Effector memory CD8-positive, alpha-beta T cell (primary cell): ENCODE measurements around the gene RLN3.

Experiments used
- ATAC-seq: fragments of 150-1000 bp; cut with Tn5 transposase; replicated peaks from 2 replicates; pipeline ENCODE4 v1.10.0; 2021; ENCODE audit warnings: mild to moderate bottlenecking, moderate library complexity
- DNase-seq, 3 experiments: peaks; one replicate each; pipeline ENCODE4 v3.0.0; 2021
- H3K27ac Mint-ChIP-seq, 2 donors: one replicate each; pipeline ENCODE4 v1.8.0; 2022; ENCODE audit warnings: mild to moderate bottlenecking in 2 of 2, mixed read lengths in 2 of 2, moderate library complexity in 2 of 2
- H3K27me3 Mint-ChIP-seq, 2 donors: one replicate each; pipeline ENCODE4 v1.8.0; 2022; ENCODE audit warnings: mixed read lengths in 2 of 2
- H3K36me3 Mint-ChIP-seq: one replicate; pipeline ENCODE4 v1.8.0; 2022; ENCODE audit warnings: mild to moderate bottlenecking, moderate library complexity, mixed read lengths; ENCODE audit not compliant: insufficient read depth
- H3K4me1 Mint-ChIP-seq, 2 donors: one replicate each; pipeline ENCODE4 v1.8.0; 2022; ENCODE audit warnings: low read depth in 2 of 2, mixed read lengths in 2 of 2
- H3K4me3 Mint-ChIP-seq, 2 donors: one replicate each; pipeline ENCODE4 v1.8.0; 2022; ENCODE audit warnings: mild to moderate bottlenecking in 2 of 2, mixed read lengths in 2 of 2, moderate library complexity in 2 of 2
- H3K9me3 Mint-ChIP-seq, 2 donors: one replicate each; pipeline ENCODE4 v1.8.0; 2022; ENCODE audit warnings: mixed read lengths in 2 of 2

The RLN3 gene

DNA sequence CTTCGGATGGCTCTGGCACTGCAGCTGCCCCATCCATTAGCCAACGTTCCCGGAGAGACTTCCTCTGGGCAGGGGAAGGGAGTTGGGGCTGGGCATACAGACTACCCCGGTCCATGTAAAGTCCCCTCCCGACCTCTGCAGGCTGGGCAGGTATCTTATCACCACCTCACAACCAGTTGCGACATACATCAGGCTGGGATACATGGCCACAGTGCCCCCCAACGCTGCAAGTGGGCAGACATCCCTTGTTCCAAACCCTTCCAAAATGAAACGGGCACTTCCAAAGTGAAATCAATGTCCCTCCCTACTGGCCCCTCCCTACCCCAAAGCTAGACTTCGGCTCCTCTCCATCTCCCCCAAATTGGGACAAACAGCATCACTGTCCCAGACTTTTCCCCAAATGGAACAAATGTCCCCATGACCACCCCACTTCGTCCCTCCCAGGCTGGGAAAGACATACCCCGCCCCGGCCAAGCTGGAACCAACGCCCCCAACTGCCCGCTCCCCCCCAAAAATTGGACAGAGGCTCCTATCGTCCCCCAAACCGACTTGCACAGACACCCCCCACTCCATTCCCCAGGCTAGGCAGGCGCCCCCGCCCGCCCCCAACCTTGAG lies 28.9 kb downstream of the RLN3 start:
- Mint-ChIP-seq H3K27me3 (peaks cover 25 to 42% of the 10 kb centered on the region in 2 donors), H3K36me3 (peaks cover 19% of the 10 kb centered on the region), H3K9me3 (no peaks in the 10 kb centered on the region), H3K27ac (no peak overlapping the region), H3K4me3 (peak overlapping the region; percentile 40 to 77), H3K4me1 (peaks cover 19 to 20% of the 10 kb centered on the region in 2 donors)
- no peak for ATAC-seq
- DNase-seq = no peak

DNA sequence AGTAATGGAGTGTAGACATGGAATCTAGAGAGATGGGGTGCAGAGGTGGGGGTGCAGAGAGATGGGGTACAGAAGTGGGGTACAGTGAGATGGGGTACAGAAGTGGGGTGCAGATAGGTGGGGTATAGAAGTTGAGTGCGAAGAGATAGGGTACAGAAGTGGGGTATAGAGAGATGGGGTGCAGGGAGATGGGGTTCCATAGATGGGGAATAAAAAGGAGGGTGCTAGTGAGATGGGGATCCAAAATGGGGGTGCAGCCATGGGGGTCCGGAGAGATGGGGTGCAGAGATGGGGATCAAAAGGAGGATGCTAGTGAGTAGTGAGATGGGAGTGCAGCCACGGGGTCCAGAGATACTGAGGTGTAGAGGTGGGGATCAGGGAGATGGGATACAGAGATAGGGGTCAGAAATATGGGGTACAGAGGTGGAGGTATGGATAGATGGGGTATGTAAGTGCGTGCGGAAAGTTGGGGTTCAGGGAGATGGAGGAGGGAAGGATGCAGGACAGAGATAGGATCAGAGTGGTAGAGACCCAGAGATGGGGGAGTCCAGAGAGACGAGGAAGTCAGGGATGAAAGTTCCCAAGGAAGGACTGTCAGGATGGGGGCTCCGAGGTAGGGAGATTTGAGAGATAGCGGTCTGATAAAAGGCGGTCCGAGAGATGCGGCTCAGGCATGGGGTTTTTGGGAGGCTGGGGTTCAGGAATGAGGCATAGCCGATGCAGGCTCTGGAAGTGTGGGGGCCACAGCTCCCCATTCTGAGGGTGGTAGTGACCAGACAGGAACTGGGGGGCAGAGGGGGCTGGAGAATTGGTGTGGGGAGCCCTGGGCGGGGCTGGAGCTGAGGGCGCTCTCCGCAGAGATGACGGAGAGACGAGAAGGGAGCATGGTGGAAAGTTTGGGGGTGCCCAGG lies 30.5 kb downstream of the RLN3 start:
- H3K4me3 Mint-ChIP-seq = peak overlapping the region; percentile 74 to 77
- H3K4me1 Mint-ChIP-seq = peaks cover 16 to 20% of the 10 kb centered on the region in 2 donors
- no peak for ATAC-seq
- peaks cover 5% of the 10 kb centered on the region for H3K36me3 Mint-ChIP-seq
- H3K9me3 Mint-ChIP-seq = no peaks in the 10 kb centered on the region
- DNase-seq = no peak
- peaks cover 25 to 45% of the 10 kb centered on the region in 2 donors for H3K27me3 Mint-ChIP-seq
- no peak overlapping the region for H3K27ac Mint-ChIP-seq

DNA sequence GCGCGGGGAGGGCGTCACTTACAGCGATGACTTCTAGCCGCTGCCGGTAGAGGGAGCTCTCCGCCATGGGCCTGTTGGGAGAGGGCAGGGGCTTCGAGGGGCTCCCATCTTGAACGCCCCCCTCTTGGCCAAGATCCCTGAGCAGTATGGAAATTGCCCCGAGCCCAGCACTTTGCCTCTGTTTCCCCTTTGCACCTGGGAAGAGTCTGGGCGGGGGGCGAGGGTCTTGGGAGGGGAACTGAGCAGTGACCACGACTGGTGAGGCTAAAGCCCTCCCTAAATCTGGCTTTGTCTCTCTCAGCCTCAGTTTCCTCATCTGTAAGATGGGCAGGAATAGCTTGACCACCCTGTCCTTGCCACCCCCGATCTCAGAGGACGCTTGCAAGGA lies 31.1 kb downstream of the RLN3 start:
- ATAC-seq = peak; percentile 60
- peaks cover 16 to 18% of the 10 kb centered on the region in 2 donors for H3K4me1 Mint-ChIP-seq
- peaks cover 3% of the 10 kb centered on the region for H3K36me3 Mint-ChIP-seq
- peak overlapping the region; percentile 74 to 77 for H3K4me3 Mint-ChIP-seq
- DNase-seq = peak; percentile 51 to 53 (median 52)
- H3K27me3 Mint-ChIP-seq = peaks cover 25 to 45% of the 10 kb centered on the region in 2 donors
- no peak overlapping the region for H3K27ac Mint-ChIP-seq
- no peaks in the 10 kb centered on the region for H3K9me3 Mint-ChIP-seq

DNA sequence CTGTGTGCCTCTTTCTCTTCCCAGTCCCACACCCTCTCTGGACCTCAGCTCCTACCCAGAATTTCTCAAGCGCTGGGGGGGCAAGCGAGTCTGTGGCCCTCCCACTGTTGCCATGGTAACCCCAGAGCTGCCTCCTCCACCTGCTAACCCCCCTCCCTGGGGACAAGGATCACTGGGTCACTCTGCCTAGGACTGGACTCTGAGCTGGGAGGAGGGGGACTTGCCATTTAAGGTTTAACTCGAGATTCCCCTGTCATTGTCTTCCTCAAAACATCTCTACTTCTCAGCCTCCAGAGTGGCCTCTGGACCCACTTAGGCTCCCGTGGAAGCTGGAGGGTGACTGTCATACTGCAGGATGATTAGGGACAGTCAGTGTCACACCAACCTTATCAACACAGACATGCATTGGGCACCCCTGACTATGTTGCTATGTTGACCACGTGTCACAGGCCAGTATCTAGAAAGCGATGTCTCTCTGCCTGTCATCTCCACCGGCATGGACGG lies 31.8 kb downstream of the RLN3 start:
- Mint-ChIP-seq H3K4me3 (peak overlapping the region in 1 of 2 donors; percentile 35), H3K27ac (no peak overlapping the region), H3K4me1 (peaks cover 15 to 16% of the 10 kb centered on the region in 2 donors), H3K27me3 (peaks cover 25 to 45% of the 10 kb centered on the region in 2 donors), H3K36me3 (peaks cover 5% of the 10 kb centered on the region), H3K9me3 (no peaks in the 10 kb centered on the region)
- no peak for DNase-seq
- no peak for ATAC-seq

DNA sequence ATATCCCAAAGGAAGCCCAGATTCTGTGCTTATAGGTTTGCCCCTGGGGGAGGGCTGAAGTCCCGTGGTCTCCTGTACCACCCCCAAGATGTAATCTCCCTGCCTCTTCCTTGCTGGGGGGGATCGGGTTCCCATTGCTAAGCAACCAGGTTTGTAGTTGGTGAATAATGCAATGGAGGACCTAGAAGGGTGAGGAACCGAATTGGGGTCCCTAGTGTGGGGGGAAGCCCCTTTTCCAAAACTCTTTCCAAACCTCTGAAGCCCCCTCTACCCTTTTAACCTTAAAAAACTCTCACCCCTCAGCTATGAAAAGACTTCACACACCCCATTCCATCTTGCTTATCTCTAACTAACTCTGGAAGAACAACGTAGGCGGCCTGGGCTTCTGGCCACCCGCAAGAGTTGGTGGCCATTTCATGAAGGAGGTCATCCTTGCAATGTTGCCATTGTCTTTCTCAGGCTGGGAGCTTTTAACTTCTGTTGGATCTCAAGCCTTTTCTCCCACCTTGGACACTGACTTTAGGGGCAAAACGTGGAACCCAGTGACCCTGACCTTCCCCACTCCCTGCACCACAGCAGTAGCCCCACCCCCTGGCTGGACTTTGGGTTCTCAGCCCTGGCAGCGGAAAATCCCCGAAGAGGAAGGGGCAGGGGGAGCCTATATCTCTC lies 33.3 kb downstream of the RLN3 start:
- Mint-ChIP-seq H3K36me3 (peaks cover 5% of the 10 kb centered on the region), H3K27me3 (peaks cover 28 to 47% of the 10 kb centered on the region in 2 donors), H3K9me3 (no peaks in the 10 kb centered on the region), H3K4me1 (peaks cover 15 to 17% of the 10 kb centered on the region in 2 donors), H3K4me3 (no peak overlapping the region), H3K27ac (no peak overlapping the region)
- DNase-seq (no peak), ATAC-seq (no peak)

DNA sequence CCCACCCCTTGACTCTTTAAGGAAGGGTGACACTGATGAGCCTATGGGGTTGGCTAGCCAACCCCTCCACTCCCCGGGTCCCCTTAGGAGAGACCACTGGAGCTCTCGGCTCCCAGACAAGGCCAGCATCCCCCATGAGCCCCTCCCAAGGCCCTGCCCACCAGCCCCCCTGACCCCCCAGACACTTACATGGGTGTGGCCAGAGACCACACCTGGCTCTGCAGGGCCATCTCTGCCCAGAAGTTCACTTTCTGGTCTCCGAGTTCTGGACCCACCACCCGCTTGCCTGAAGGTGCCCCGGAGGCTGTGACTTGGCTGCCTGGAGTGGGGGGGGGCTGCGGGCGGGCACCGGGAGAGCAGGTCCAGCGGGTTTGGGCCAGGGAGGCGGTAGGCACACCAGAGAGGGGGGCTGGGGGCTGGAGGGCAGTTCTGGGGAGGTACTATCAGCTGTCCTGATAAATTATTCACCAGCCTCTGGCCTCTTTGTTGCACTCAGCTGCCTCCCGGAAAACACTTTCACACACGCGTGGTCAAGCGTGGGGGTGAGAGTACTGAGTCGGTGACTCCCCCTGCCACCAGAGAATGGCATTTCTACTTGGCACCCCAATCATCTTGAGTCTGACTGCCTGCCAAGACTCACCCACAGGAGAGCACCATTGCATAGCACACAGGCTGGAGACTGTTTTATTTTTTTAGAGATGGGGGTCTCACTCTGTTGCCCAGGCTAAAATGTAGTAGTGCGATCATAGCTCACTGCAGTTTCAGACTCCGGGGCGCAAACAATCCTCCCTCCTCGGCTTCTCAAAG lies 34.0 kb downstream of the RLN3 start, which contains the start of gene PALM3:
Gene PALM3 (minus strand): TSS at position 326 of the 807 bp plus-strand sequence. CDS start 96 bp downstream, at position 230.
- DNase-seq (no peak), ATAC-seq (no peak)
- peaks cover 15 to 18% of the 10 kb centered on the region in 2 donors for H3K4me1 Mint-ChIP-seq
- H3K27me3 Mint-ChIP-seq = peaks cover 33 to 54% of the 10 kb centered on the region in 2 donors
- no peaks in the 10 kb centered on the region for H3K9me3 Mint-ChIP-seq
- H3K27ac Mint-ChIP-seq = no peak within 1 kb of the TSS
- H3K36me3 Mint-ChIP-seq = peaks cover 5% of the 10 kb centered on the region
- no peak within 1 kb of the TSS for H3K4me3 Mint-ChIP-seq

DNA sequence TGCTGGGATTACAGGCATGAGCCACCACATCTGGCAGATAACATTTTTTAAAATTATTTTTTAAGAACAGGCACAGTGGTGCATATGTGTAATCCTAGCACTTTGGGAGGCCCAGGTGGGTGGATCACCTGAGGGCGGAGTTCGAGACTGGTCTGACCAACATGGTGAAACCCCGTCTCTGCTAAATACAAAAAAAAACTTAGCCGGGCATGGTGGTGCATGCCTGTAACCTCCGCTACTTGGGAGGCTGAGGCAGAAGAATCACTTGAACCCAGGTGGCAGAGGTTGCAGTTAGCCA lies 34.6 kb downstream of the RLN3 start:
- ATAC-seq (no peak), DNase-seq (no peak)
- peaks cover 33 to 53% of the 10 kb centered on the region in 2 donors for H3K27me3 Mint-ChIP-seq
- H3K9me3 Mint-ChIP-seq = no peaks in the 10 kb centered on the region
- no peak overlapping the region for H3K27ac Mint-ChIP-seq
- peaks cover 15 to 18% of the 10 kb centered on the region in 2 donors for H3K4me1 Mint-ChIP-seq
- no peak overlapping the region for H3K4me3 Mint-ChIP-seq
- H3K36me3 Mint-ChIP-seq = peaks cover 5% of the 10 kb centered on the region

DNA sequence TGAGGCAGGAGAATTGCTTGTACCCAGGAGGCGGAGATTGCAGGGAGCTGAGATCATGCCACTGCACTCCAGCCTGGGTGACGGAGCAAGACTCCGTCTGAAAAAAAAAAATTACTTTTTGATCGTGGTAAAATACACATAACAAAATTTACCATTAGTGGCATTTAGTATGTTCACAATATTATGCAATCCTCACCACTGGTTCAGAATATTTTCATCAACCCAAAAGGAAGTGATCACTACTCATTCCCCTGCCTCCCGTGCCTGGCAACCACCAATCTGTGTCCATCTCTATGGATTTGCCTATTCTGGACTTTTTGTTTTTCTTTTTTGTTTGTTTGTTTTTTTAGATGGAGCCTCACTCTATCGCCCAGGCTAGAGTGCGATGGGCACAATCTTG lies 35.2 kb downstream of the RLN3 start:
- ATAC-seq = no peak
- Mint-ChIP-seq H3K36me3 (peaks cover 5% of the 10 kb centered on the region), H3K27ac (no peak overlapping the region), H3K4me1 (peaks cover 9 to 14% of the 10 kb centered on the region in 2 donors), H3K4me3 (no peak overlapping the region), H3K9me3 (no peaks in the 10 kb centered on the region), H3K27me3 (peaks cover 28 to 47% of the 10 kb centered on the region in 2 donors)
- no peak for DNase-seq

DNA sequence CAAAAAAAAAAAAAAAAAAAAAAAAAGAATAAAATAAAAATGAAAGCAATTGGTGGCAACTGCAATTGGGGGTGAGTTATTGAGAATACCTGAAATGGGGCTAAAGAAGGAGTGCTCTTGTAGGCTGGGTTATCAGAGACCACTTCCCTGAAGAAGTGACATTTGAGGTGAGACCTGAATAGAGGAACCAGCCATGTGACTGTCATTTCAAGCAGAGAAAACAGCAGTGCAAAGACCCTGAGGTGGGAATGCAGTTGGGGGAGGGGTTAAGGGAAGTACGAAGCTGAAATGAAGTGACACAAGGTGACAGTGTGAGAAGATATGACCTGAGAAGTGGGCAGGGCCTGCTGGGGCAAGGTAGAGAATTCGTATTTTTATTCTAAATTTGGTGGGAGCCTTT lies 38.2 kb downstream of the RLN3 start:
- H3K27ac Mint-ChIP-seq = no peak overlapping the region
- peaks cover 8 to 21% of the 10 kb centered on the region in 2 donors for H3K27me3 Mint-ChIP-seq
- ATAC-seq = no peak
- H3K4me3 Mint-ChIP-seq = no peak overlapping the region
- no peaks in the 10 kb centered on the region for H3K9me3 Mint-ChIP-seq
- H3K36me3 Mint-ChIP-seq = peaks cover 2% of the 10 kb centered on the region
- no peak for DNase-seq
- H3K4me1 Mint-ChIP-seq = peaks cover 0 to 2% of the 10 kb centered on the region in 2 donors

DNA sequence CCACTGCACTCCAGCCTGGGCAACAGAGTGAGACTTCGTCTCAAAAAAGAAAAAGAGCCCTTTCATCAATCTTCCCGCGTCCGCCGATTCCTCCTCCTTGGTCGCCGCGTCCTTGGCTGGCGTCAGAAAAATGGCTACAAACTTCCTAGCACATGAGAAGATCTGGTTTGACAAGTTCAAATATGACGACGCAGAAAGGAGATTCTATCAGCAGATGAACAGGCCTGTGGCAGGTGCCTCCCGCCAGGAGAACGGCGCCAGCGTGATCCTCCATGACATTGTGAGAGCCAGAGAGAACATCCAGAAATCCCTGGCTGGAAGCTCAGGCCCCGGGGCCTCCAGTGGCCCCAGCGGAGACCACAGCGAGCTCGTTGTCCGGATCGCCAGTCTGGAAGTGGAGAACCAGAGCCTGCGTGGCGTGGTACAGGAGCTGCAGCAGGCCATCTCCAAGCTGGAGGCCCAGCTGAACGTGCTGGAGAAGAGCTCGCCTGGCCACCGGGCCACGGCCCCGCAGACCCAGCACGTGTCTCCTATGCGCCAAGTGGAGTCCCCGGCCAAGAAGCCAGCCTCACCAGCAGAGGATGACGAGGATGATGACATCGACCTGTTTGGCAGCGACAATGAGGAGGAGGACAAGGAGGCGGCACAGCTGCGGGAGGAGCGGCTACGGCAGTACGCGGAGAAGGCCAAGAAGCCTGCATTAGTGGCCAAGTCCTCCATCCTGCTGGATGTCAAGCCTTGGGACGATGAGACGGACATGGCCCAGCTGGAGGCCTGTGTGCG lies 42.5 kb downstream of the RLN3 start:
- H3K27ac Mint-ChIP-seq = no peak overlapping the region
- no peaks in the 10 kb centered on the region for H3K9me3 Mint-ChIP-seq
- peaks cover 3% of the 10 kb centered on the region for H3K36me3 Mint-ChIP-seq
- peaks cover 15 to 17% of the 10 kb centered on the region in 2 donors for H3K4me1 Mint-ChIP-seq
- no peak for DNase-seq
- H3K27me3 Mint-ChIP-seq = peaks cover 8 to 11% of the 10 kb centered on the region in 2 donors
- H3K4me3 Mint-ChIP-seq = peak overlapping the region; percentile 4 to 49
- no peak for ATAC-seq

DNA sequence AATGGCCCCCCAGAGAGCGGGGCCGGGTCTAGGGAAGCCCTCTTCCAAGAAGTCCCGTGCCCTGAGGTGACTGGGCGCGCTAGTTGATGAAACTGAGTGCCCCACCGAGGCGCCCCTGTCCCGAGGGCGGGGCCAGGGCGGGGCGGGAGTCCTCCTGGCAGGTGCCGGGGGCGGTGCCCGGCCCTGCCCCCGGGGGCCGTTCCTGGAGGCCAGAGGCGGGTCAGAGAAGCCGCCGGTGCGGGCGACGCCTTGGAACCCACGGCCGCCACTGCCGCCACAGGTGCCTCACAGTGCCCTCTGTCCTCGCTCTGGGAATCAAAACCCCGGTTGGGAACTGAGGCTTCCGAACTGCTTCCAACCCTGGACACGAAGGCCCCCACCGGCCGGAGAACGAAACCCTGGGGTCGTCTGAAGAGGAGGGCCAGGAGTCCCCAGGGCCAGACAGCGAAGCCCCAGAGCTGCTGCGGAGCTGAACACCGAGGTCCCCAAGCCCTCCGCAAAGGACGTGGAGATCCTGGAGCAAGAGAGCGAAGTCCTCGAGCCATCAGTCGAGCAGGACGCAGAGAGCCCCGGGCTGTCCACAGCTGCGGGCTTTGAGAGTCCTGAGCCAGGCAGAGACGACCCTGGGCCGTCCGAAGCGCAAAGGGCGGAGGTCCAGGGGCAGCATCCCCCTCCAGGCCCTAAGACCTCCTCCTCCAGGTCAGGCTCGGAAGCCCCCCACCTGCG lies 44.8 kb downstream of the RLN3 start, which contains the start of gene MISP3:
Gene MISP3 (plus strand): TSS at position 252 of the 726 bp plus-strand sequence. CDS start 524 bp downstream, outside the sequence.
- Mint-ChIP-seq H3K27me3 (no peaks in the 10 kb centered on the region), H3K4me1 (peaks cover 13 to 18% of the 10 kb centered on the region in 2 donors), H3K9me3 (no peaks in the 10 kb centered on the region), H3K27ac (peak within 1 kb of the TSS; percentile 90), H3K36me3 (peaks cover 3% of the 10 kb centered on the region), H3K4me3 (peak within 1 kb of the TSS; percentile 99)
- no peak for ATAC-seq
- no peak for DNase-seq
